Measurements from ENCODE around the gene NACC1.

GRCh38 chr19:13119627-13120026 is 1.6 kb downstream of the NACC1 start:
- no peak for TF ChIP-seq CTCF (IDR thresholded peaks at IDR 0.05; ENCODE audit: borderline replicate concordance, extremely low read depth, low read length, poor library complexity, severe bottlenecking)
- TF ChIP-seq EZH2 (IDR thresholded peaks at IDR 0.05; ENCODE audit: borderline replicate concordance, low read depth, low read length, severe bottlenecking): no peak

All from DND-41 (cell line).